ENCODE measurements around the gene KMT2C. TPM values are rescaled to one million over a fixed set of nuclear protein-coding genes. Genes with fewer than 3 reads are reported as not detected.

Gene KMT2C

DNA sequence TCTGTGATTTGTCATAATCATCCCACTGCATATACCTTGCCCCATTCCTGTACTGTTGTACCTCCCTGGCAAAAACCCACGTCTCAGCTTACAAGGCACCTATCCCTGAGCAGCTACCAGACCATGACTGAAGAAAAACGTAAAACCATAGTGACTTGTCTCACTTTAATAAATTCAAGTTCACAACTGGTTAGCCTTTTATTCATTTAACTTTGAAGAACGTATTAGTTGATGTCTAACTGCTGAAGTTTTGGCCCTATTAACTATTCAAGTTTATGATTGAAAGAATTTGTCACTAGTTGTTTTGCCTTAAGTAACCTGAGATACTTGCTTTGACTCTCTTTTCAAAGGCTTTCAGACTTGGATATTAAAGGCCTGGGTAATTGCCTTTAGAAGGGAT, 350.7 kb downstream of the KMT2C start:
- Histone ChIP-seq H2BK120ac (ENCODE audit: low read depth, low read length) (no peak overlapping the region), H4K91ac (ENCODE audit: low read length) (no peak overlapping the region), H2AK5ac (ENCODE audit: low read length, severe bottlenecking) (no peak overlapping the region), H3K4ac (ENCODE audit: low read depth in 1 of 2, low read length in 2 of 2) (no peak overlapping the region), H2BK5ac (ENCODE audit: low read depth, low read length, poor library complexity, severe bottlenecking) (no peak overlapping the region), H3K18ac (ENCODE audit: low read depth in 1 of 2, low read length in 2 of 2) (no peak overlapping the region), H3K9me3 (ENCODE audit: control insufficient read depth, low read length) (peaks cover 18% of the 10 kb centered on the region), H3K9ac (ENCODE audit: low read length) (no peak overlapping the region), H3K79me1 (replicated peaks; ENCODE audit: low read length, poor library complexity, severe bottlenecking) (peaks cover 8% of the 10 kb centered on the region), H4K8ac (ENCODE audit: low read length) (no peak overlapping the region), H3K27me3 (ENCODE audit: control insufficient read depth in 1 of 2, insufficient read depth in 1 of 2, low read length in 2 of 2) (no peaks in the 10 kb centered on the region), H3K4me1 (ENCODE audit: control insufficient read depth, insufficient read depth, low read depth, low read length) (peaks cover 6% of the 10 kb centered on the region), H3K27ac (ENCODE audit: low read length, poor library complexity, severe bottlenecking) (peak overlapping the region; percentile 76), H3K14ac (ENCODE audit: low read length in 2 of 2) (no peak overlapping the region), H2AFZ (ENCODE audit: low read depth, low read length) (no peak overlapping the region), H3K4me2 (ENCODE audit: low read length, poor library complexity, severe bottlenecking) (no peak overlapping the region), H3K4me3 (ENCODE audit: insufficient read depth in 1 of 2, low read depth in 1 of 2, low read length in 2 of 2) (no peak overlapping the region), H3K36me3 (ENCODE audit: control insufficient read depth in 1 of 2, insufficient read depth in 2 of 2, low read depth in 1 of 2, low read length in 2 of 2) (peaks cover 0 to 8% of the 10 kb centered on the region in 2 experiments), H3K23ac (ENCODE audit: low read length in 2 of 2) (no peak overlapping the region), H2BK15ac (ENCODE audit: low read depth, poor library complexity, severe bottlenecking) (no peak overlapping the region), H2BK12ac (ENCODE audit: low read length in 2 of 2) (no peak overlapping the region)
- WGBS = 100% methylated on average over 2 of the region's 3 CpGs
- DNase-seq = no peak

Small RNAs within 50 kb of the gene (small RNA-seq; reads per million reads assigned to genes)
- gene AC104692.1 (ENCODE audit: low read depth) (not detected), gene AC104692.2 (ENCODE audit: low read depth) (not detected), gene RF00019 (ENCODE audit: low read depth) (not detected)

All from mesenchymal stem cell (in vitro differentiated cells and primary cell).